22Rv1 (cell line): Measurements from ENCODE around the gene RNF167.

Source experiments
- CTCF ChIP-seq: fragments of 450-650 bp; IDR thresholded peaks from 2 replicates; pipeline ENCODE4 v1.5.1; 2017; ENCODE audit warnings: mild to moderate bottlenecking
- ZFX ChIP-seq: fragments of 450-650 bp; IDR thresholded peaks from 2 replicates; pipeline ENCODE4 v1.6.1; 2017; ENCODE audit warnings: antibody characterized with exemption, borderline replicate concordance

GRCh38 chr17:4921320-4921719, 18.7 kb upstream of the RNF167 start:
- TF ChIP-seq ZFX = no peak
- no peak for TF ChIP-seq CTCF
